Pulmonary artery endothelial cell (primary cell): Measurements from ENCODE around the gene RAB3IL1. TPM values are rescaled to one million over a fixed set of nuclear protein-coding genes. Genes with fewer than 3 reads are reported as not detected.

ENCODE experiments used
- DNase-seq: peaks from one replicate; pipeline ENCODE4 v3.0.0-alpha.2; 2011; ENCODE audit warnings: low read depth, low spot score
- total RNA-seq: library from RNA; depleted of rRNA; stranded (reverse); fragments of >200 nt; gene quantifications from 2 replicates; pipeline ENCODE4 v1.2.3, GENCODE V29; 2014

Gene RAB3IL1
- total RNA-seq, 1 donor from 2014 or later, result 0.92 TPM

DNA sequence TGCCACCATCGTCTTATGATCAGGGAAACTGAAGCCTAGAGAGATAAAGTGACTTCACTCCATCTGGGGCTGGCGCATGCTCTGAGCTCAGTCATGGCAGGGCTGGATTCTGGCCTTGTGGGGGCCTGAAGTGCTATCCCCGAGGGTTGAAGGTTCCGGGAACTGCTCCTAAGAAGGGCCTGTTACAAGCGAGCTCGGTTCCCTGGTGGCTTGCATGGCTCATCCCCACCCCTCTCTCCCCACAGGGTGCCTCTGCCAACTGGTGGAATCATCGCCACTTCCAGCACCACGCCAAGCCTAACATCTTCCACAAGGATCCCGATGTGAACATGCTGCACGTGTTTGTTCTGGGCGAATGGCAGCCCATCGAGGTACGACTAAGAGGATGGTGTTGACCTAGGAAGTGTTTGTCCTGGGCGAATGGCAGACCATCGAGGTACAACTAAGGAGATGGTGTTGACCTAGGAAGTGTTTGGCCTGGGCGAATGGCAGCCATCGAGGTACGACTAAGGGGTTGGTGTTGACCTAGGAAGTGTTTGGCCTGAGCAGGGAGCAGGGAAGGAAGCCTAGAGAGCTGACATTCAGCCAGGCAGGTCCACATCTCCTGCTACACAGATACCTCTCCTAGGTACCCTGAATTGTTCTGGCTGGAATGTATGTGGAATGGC is 69.3 kb downstream of the RAB3IL1 start:
- DNase-seq, result no peak

Other genes with a start within 250 kb of the RAB3IL1 start
- 1.3 and 1.5 TPM in 2 replicates for gene DAGLA, start 237.2 kb downstream of the RAB3IL1 start, total RNA-seq
- 0.28 and 0.33 TPM in 2 replicates for gene MYRF, start 164.9 kb downstream of the RAB3IL1 start, total RNA-seq
- 54.3 and 112 TPM in 2 replicates for gene TMEM258, start 125.0 kb downstream of the RAB3IL1 start, total RNA-seq
- gene FEN1, start 124.7 kb downstream of the RAB3IL1 start, total RNA-seq, result 46.8 and 66.1 TPM in 2 replicates
- gene FADS1, start 100.6 kb downstream of the RAB3IL1 start, total RNA-seq, result 58.9 and 75.9 TPM in 2 replicates
- gene FADS2, start 89.3 kb downstream of the RAB3IL1 start, total RNA-seq, result 160 and 247 TPM in 2 replicates
- gene FADS3, start 26.0 kb downstream of the RAB3IL1 start, total RNA-seq, result 180 and 194 TPM in 2 replicates
- gene BEST1, start 32.8 kb upstream of the RAB3IL1 start, total RNA-seq, result under 0.01 and 0.04 TPM in 2 replicates
- 491 and 772 TPM in 2 replicates for gene FTH1, start 50.1 kb upstream of the RAB3IL1 start, total RNA-seq
- 28.5 and 66.7 TPM in 2 replicates for gene INCENP, start 206.4 kb upstream of the RAB3IL1 start, total RNA-seq